ENCODE measurements around the gene ETV6. TPM values are rescaled to one million over a fixed set of nuclear protein-coding genes. Genes with fewer than 3 reads are reported as not detected.

ETV6 gene
- total and polyA plus RNA-seq, 8 donors: 5.1 to 31.6 (median 18.2) TPM

DNA sequence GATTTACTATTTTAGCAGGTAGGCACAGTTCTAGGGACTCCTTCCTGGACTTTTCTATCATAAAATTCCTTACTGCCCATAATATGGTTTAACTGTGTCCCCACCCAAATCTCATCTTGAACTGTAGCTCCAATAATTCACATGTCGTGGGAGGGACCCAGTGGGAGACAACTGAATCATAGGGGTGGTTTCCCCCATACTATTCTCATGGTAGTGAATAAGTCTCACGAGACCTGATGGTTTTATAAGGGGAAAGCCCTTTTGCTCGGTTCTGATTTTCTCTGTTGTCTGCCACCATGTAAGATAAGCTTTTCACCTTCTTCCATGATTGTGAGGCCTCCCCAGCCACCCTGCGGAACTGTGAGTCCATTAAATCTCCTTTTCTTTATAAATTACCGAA lies 10.0 kb upstream of the ETV6 start:
- 91 to 97% methylated on average over 5 of the region's 5 CpGs for WGBS, 2 donors
- Histone ChIP-seq H3K36me3 (no peaks in the 10 kb centered on the region), H3K9me3 (no peaks in the 10 kb centered on the region), H3K27ac (no peak overlapping the region), H3K27me3 (no peaks in the 10 kb centered on the region), H3K4me1 (no peaks in the 10 kb centered on the region), H3K4me3 (no peak overlapping the region)
- ATAC-seq: no peak
- intact Hi-C loops (cut with DNase I): no loop called here
- TF ChIP-seq, protein P1, sequence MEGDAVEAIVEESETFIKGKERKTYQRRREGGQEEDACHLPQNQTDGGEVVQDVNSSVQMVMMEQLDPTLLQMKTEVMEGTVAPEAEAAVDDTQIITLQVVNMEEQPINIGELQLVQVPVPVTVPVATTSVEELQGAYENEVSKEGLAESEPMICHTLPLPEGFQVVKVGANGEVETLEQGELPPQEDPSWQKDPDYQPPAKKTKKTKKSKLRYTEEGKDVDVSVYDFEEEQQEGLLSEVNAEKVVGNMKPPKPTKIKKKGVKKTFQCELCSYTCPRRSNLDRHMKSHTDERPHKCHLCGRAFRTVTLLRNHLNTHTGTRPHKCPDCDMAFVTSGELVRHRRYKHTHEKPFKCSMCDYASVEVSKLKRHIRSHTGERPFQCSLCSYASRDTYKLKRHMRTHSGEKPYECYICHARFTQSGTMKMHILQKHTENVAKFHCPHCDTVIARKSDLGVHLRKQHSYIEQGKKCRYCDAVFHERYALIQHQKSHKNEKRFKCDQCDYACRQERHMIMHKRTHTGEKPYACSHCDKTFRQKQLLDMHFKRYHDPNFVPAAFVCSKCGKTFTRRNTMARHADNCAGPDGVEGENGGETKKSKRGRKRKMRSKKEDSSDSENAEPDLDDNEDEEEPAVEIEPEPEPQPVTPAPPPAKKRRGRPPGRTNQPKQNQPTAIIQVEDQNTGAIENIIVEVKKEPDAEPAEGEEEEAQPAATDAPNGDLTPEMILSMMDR (IDR thresholded peaks at IDR 0.05): no peak
- FAIRE-seq: no peak
- no peak for DNase-seq

DNA sequence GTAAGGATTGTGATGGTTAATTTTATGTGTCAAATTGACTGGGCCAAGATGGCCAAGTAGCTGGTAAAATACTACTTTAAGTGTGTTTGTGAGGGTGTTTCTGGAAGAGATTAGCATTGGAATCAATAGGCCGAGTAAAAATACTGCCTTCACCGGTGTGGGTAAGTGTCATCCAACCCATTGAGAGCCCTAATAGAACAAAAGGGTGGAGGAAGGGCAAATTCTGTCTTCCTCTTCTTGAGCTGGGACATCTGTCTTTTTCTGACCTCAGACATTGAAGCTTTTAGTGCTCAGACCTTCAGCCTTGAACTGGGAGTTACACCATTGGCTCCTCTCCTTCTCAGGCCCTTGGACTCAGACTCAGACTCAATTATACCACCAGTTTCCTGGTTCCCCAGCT lies 8.0 kb upstream of the ETV6 start:
- Histone ChIP-seq H3K36me3 (no peaks in the 10 kb centered on the region), H3K27me3 (no peaks in the 10 kb centered on the region), H3K4me1 (no peaks in the 10 kb centered on the region), H3K4me3 (no peak overlapping the region), H3K9me3 (no peaks in the 10 kb centered on the region), H3K27ac (no peak overlapping the region)
- FAIRE-seq: no peak
- WGBS, 2 donors: 90 to 93% methylated on average over 2 of the region's 2 CpGs
- DNase-seq: no peak
- intact Hi-C loops (cut with DNase I): no loop called here
- no peak for ATAC-seq
- TF ChIP-seq, protein P1 (IDR thresholded peaks at IDR 0.05): no peak

DNA sequence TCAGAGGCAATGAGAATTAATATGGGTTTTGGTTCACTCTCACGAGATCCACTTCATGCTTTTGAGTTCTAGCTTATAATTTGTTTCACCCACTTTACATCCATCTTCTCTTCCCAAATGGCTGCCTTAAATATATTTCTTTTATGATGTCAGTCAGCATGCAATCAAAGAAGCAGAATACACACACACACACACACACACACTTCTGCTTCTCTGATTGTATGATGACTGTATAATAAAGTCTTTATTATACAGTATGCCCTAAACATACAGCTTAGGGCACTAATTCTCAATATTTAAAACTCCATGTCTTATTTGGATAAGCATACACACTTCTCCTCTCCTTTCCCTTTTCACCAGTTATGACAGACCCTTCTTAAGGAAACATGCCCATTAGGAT lies 6.7 kb upstream of the ETV6 start:
- no peaks in the 10 kb centered on the region for H3K27me3 ChIP-seq
- FAIRE-seq: no peak
- intact Hi-C loops (cut with DNase I): no loop called here
- no peak overlapping the region for H3K27ac ChIP-seq
- TF ChIP-seq, protein P1 (IDR thresholded peaks at IDR 0.05): no peak
- WGBS, 2 donors: 91 to 94% methylated on average over 1 of the region's 1 CpG
- no peaks in the 10 kb centered on the region for H3K9me3 ChIP-seq
- no peak for DNase-seq
- H3K36me3 ChIP-seq: no peaks in the 10 kb centered on the region
- H3K4me1 ChIP-seq: no peaks in the 10 kb centered on the region
- H3K4me3 ChIP-seq: no peak overlapping the region
- ATAC-seq: no peak

DNA sequence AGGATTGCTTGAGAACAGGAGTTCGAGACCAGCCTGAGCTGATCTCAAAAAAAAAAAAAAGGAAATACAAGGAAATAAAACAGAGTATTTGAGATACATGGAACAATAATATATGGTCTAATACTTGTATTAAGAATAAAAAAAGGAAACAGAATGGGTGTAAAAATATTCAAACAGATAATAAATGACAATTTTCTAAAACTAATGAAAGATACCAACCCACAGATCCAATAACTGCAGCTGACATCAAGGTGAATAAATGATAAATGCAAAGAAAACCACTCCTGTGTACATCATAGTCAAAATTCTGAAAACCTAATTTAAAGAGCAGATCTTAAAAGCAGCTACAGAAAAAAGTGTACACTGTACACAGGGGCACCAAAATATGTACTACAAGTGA lies 4.1 kb upstream of the ETV6 start:
- Histone ChIP-seq H3K9me3 (no peaks in the 10 kb centered on the region), H3K4me3 (no peak overlapping the region), H3K4me1 (peaks cover 0 to 3% (median 0%) of the 10 kb centered on the region in 3 donors), H3K27me3 (no peaks in the 10 kb centered on the region), H3K36me3 (no peaks in the 10 kb centered on the region), H3K27ac (no peak overlapping the region)
- WGBS, 2 donors: 92 to 96% methylated on average over 1 of the region's 1 CpG
- FAIRE-seq (no peak), ATAC-seq (no peak), DNase-seq (no peak)
- TF ChIP-seq, protein P1 (IDR thresholded peaks at IDR 0.05): no peak
- intact Hi-C loops (cut with DNase I): loop anchor here in 1 of 3 donors (5.0 kb wide), 1 partner anchor 242 kb away; no protein-coding TSS in a partner anchor

DNA sequence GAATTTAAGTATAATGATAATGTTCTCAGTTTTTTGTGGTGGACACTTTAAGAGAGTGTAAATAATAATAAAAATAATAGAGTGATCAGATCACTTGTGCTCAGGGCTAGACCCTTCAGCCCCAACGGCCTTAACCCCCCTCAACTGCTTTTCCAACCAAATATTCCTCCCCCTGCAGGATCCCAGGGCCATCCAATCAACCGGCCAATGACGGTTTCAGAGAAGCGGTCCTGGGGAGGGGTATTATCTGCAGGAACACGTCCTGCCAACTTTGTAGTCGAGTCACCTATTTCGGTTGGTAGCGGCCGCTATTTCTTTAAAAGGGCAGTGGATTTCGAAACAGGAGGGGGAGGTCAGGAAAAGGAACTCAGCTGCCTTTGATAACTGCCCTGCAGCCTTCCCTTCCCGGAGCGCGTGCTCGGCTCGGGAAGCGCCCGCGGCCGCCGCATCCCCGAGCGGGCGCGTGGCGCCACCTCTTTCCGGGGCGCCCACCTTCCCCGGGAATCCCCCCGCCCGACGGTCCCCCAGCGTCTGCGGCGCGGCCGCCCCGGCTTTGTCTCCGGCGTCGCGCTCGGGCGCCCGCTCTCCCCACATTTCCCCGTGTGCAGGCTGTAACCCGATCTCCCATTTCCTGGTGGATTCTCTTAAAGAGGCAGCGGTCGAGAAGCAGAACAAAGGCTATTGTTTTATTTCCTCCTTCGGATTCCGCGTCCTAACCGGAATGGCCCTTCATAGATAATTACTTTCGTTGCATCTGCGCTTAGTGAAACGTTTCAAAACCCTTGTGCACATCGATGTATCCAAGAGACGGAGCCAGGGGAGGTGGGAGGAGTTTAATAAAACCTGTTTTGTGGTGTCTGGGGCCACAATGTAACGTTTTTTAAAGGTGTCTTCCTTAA lies 711 bp upstream of the ETV6 start:
- TF ChIP-seq, protein P1 (IDR thresholded peaks at IDR 0.05): no peak
- DNase-seq (peak; percentile 61 to 78 (median 76)), FAIRE-seq (no peak), ATAC-seq (peak; percentile 59 to 86 (median 77))
- peak overlapping the region; percentile 94 to 98 (median 96) for H3K27ac ChIP-seq
- WGBS, 2 donors: 0 to 1% methylated on average over 48 to 58 of the region's 58 CpGs
- intact Hi-C loops (cut with DNase I): loop anchor here in 1 of 3 donors (5.0 kb wide), 1 partner anchor 239 kb away; no protein-coding TSS in a partner anchor
- no peaks in the 10 kb centered on the region for H3K9me3 ChIP-seq
- peaks cover 11 to 21% (median 12%) of the 10 kb centered on the region in 3 donors for H3K4me1 ChIP-seq
- no peaks in the 10 kb centered on the region for H3K27me3 ChIP-seq
- H3K36me3 ChIP-seq: no peaks in the 10 kb centered on the region
- H3K4me3 ChIP-seq: peak overlapping the region; percentile 14 to 81 (median 76)
